PC-9 (cell line): Measurements from ENCODE around the gene HOXA11. TPM values are rescaled to one million over a fixed set of nuclear protein-coding genes. Genes with fewer than 3 reads are reported as not detected.

Source experiments
- BruUV-seq: library from RNA; stranded (reverse); fragments of 400-500 nt; replicated peaks from 2 replicates; lab custom pipeline; 2021; lab: Mats Ljungman, UMichigan
- CTCF ChIA-PET: fragments of 300-600 bp; sonication (Branson Sonifier 250); formaldehyde crosslinking; loops from one replicate; lab custom pipeline; 2022; ENCODE audit warnings: antibody characterized with exemption; lab: Charles Lee
- POLR2A ChIA-PET: fragments of 300-600 bp; sonication (Branson Sonifier 250); formaldehyde crosslinking; loops from one replicate; lab custom pipeline; 2022; ENCODE audit warnings: antibody characterized with exemption; ENCODE audit not compliant: unreplicated experiment; lab: Charles Lee
- DNase-seq, 2 experiments: peaks; one replicate each; pipeline versions ENCODE4 v3.0.0 to v3.0.0-alpha.2; 2015 to 2022; ENCODE audit warnings: mixed read lengths in 1 of 2
- H2AFZ ChIP-seq: fragments of 200-600 bp; sonication (generic); 2 replicates; pipeline ENCODE4 v1.8.1; 2017; ENCODE audit warnings: antibody characterized with exemption
- H3F3A ChIP-seq: fragments of 200-600 bp; sonication (generic); 2 replicates; pipeline ENCODE4 v1.8.1; 2017; ENCODE audit warnings: antibody characterized with exemption, mild to moderate bottlenecking, low read depth; ENCODE audit not compliant: insufficient read depth
- H3K27ac ChIP-seq: fragments of 200-600 bp; sonication (generic); 2 replicates; pipeline ENCODE4 v1.6.1; 2016; ENCODE audit warnings: mixed run types
- H3K27me3 ChIP-seq: fragments of 200-600 bp; sonication (generic); 2 replicates; pipeline ENCODE4 v1.6.1; 2016; ENCODE audit warnings: low read depth, mixed run types; ENCODE audit not compliant: insufficient read depth
- H3K36me3 ChIP-seq: fragments of 200-600 bp; sonication (generic); 2 replicates; pipeline ENCODE4 v1.6.1; 2016; ENCODE audit warnings: low read depth, mixed run types
- H3K4me1 ChIP-seq: fragments of 200-600 bp; sonication (generic); replicated peaks from 2 replicates; pipeline ENCODE4 v1.6.1; 2016; ENCODE audit warnings: mixed run types; ENCODE audit not compliant: insufficient read depth
- H3K4me2 ChIP-seq: fragments of 200-600 bp; sonication (generic); 2 replicates; pipeline ENCODE4 v1.6.1; 2017; ENCODE audit warnings: mixed run types
- H3K4me3 ChIP-seq: fragments of 200-600 bp; sonication (generic); 2 replicates; pipeline ENCODE4 v1.6.1; 2016; ENCODE audit warnings: mixed run types
- H3K79me2 ChIP-seq: fragments of 200-600 bp; sonication (generic); 2 replicates; pipeline ENCODE4 v1.6.1; 2017; ENCODE audit warnings: low read depth, mixed run types
- H3K9me2 ChIP-seq: fragments of 200-600 bp; sonication (generic); 2 replicates; pipeline ENCODE4 v1.8.1; 2017; ENCODE audit warnings: mild to moderate bottlenecking; ENCODE audit not compliant: insufficient read depth
- H3K9me3 ChIP-seq: fragments of 200-600 bp; sonication (generic); 2 replicates; pipeline ENCODE4 v1.8.1; 2016; ENCODE audit warnings: low read depth; ENCODE audit not compliant: insufficient read depth
- H4K20me1 ChIP-seq: fragments of 200-600 bp; sonication (generic); 2 replicates; pipeline ENCODE4 v1.8.1; 2017; ENCODE audit not compliant: insufficient read depth
- CTCF ChIP-seq: fragments of 200-600 bp; sonication (generic); conservative IDR thresholded peaks from 2 replicates; pipeline ENCODE4 v1.6.1; 2017; ENCODE audit warnings: mixed run types, antibody characterized with exemption, mild to moderate bottlenecking, moderate library complexity
- EZH2 ChIP-seq: fragments of 200-600 bp; sonication (generic); IDR thresholded peaks from 2 replicates; pipeline ENCODE4 v1.8.0; 2017; ENCODE audit warnings: antibody characterized with exemption, low read depth
- intact Hi-C: fragments of 100-400 bp; cut with micrococcal nuclease; formaldehyde crosslinking; loops from one replicate; pipeline ENCODE4 v1.10.0; 2022; ENCODE audit not compliant: unreplicated experiment
- total RNA-seq: library from RNA; stranded (reverse); gene quantifications from 2 replicates; pipeline ENCODE4 v1.2.3, GENCODE V29; 2021

The HOXA11 gene
- total RNA-seq, 1 experiment from 2014 or later = 0.26 TPM

GRCh38 chr7:27166531-27167505 lies 18.2 kb downstream of the HOXA11 start:
- Histone ChIP-seq H3K79me2 (no peaks in the 10 kb centered on the region), H3K9me2 (no peaks in the 10 kb centered on the region), H3K9me3 (no peaks in the 10 kb centered on the region), H3K4me1 (peaks cover 20% of the 10 kb centered on the region), H3F3A (peaks cover 34% of the 10 kb centered on the region), H3K27ac (no peak overlapping the region), H3K4me2 (no peak overlapping the region), H4K20me1 (no peaks in the 10 kb centered on the region), H3K27me3 (no peaks in the 10 kb centered on the region), H2AFZ (no peak overlapping the region), H3K4me3 (no peak overlapping the region), H3K36me3 (no peaks in the 10 kb centered on the region)
- DNase-seq = no peak
- CTCF ChIA-PET = interaction anchor here (0.6 kb wide), 1 partner anchor 344 kb away, joined by 3 read pairs; no protein-coding TSS in a partner anchor
- POLR2A ChIA-PET = no interaction called here
- TF ChIP-seq EZH2 (no peak), CTCF (no peak)
- intact Hi-C loops = loop anchor here (10.0 kb wide), 1 partner anchor 928 kb away; no protein-coding TSS in a partner anchor
- no TSS peak for BruUV-seq

DNA sequence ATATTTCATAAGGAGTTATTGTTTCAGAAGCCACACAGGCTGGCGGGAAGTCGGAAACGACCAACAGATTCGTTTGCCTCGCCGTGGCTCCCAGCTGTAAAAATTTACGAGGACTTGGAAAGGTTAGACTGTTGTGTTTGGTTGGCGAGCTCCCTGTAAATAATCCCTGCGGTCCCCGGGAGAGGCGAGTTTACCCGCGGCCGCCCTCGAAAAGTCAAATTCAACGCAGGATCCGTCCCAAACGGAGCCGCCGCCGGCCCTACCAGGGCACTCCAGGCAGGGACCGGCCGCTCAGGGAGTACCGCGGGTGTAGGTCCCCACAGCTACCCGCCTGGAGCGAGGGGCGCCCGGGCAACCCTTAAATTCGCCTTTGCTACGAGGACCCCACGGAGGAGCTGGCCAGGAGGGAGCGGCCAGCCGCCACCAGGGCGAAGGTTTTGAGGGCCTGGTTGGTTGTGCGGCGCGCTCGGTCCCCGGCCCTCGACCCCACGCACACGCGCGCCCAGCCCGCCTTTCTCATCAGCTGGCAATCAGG lies 19.0 kb downstream of the HOXA11 start:
- DNase-seq = no peak
- ChIA-PET POLR2A (interaction anchor here (0.5 kb wide), 1 partner anchor 333 kb away, joined by 7 read pairs; no protein-coding TSS in a partner anchor), CTCF (interaction anchor here (0.6 kb wide), 1 partner anchor 345 kb away, joined by 3 read pairs; no protein-coding TSS in a partner anchor)
- intact Hi-C loops = loop anchor here (10.0 kb wide), 1 partner anchor 929 kb away; no protein-coding TSS in a partner anchor
- no peak overlapping the region for H2AFZ ChIP-seq
- H3K4me1 ChIP-seq = peaks cover 19% of the 10 kb centered on the region
- no peaks in the 10 kb centered on the region for H4K20me1 ChIP-seq
- no peaks in the 10 kb centered on the region for H3K27me3 ChIP-seq
- H3F3A ChIP-seq = peaks cover 34% of the 10 kb centered on the region
- H3K4me2 ChIP-seq = no peak overlapping the region
- TF ChIP-seq EZH2 (no peak), CTCF (no peak)
- H3K27ac ChIP-seq = no peak overlapping the region
- H3K79me2 ChIP-seq = no peaks in the 10 kb centered on the region
- no peaks in the 10 kb centered on the region for H3K9me3 ChIP-seq
- H3K9me2 ChIP-seq = no peaks in the 10 kb centered on the region
- no peaks in the 10 kb centered on the region for H3K36me3 ChIP-seq
- H3K4me3 ChIP-seq = no peak overlapping the region
- BruUV-seq = no TSS peak
